Measurements from ENCODE around the gene NAGPA.
"Not testable (repeated sequence)": the region's sequence is repeated elsewhere in the genome, so short reads cannot be mapped to it uniquely, and the experiment has no call there.

NAGPA gene

GRCh38 chr16:5033256-5034166, at the start of gene NAGPA:
Gene NAGPA (minus strand): TSS chr16:5033935. CDS start chr16:5033914, 21 bp downstream.
- DNase-seq (ENCODE audit: low read depth in 3 of 3, low spot score in 1 of 3), result peak; percentile 54 to 69 (median 57)

- not testable (repeated sequence) for DNase-seq (ENCODE audit: low read depth in 3 of 3, low spot score in 1 of 3)
Observed at GRCh38 chr16:5080996-5081395, 47.3 kb upstream of the NAGPA start.

- not testable (repeated sequence) for DNase-seq (ENCODE audit: low read depth in 3 of 3, low spot score in 1 of 3)
Observed at GRCh38 chr16:5080461-5080860, 46.7 kb upstream of the NAGPA start.

GRCh38 chr16:5078626-5079025, 44.9 kb upstream of the NAGPA start:
- no peak for DNase-seq (ENCODE audit: low read depth in 3 of 3, low spot score in 1 of 3)

GRCh38 chr16:5077304-5077703, 43.6 kb upstream of the NAGPA start:
- DNase-seq (ENCODE audit: low read depth in 3 of 3, low spot score in 1 of 3), result no peak

GRCh38 chr16:5075637-5076036, 41.9 kb upstream of the NAGPA start:
- no peak for DNase-seq (ENCODE audit: low read depth in 3 of 3, low spot score in 1 of 3)

- DNase-seq (ENCODE audit: low read depth in 3 of 3, low spot score in 1 of 3), result not testable (repeated sequence)
Observed at GRCh38 chr16:5073771-5074170, 40.0 kb upstream of the NAGPA start.

- DNase-seq (ENCODE audit: low read depth in 3 of 3, low spot score in 1 of 3), result no peak
Observed at GRCh38 chr16:5073279-5073629, 39.5 kb upstream of the NAGPA start.

- no peak for DNase-seq (ENCODE audit: low read depth in 3 of 3, low spot score in 1 of 3)
Observed at GRCh38 chr16:5072334-5073278, 38.9 kb upstream of the NAGPA start.

GRCh38 chr16:5071681-5072333, 38.1 kb upstream of the NAGPA start, which contains the start of gene ALG1:
Gene ALG1 (plus strand): TSS chr16:5071843. CDS start chr16:5071850, 7 bp downstream.
- peak; percentile 70 to 80 (median 78) for DNase-seq (ENCODE audit: low read depth in 3 of 3, low spot score in 1 of 3)

GRCh38 chr16:5071341-5071680, 37.6 kb upstream of the NAGPA start:
- DNase-seq (ENCODE audit: low read depth in 3 of 3, low spot score in 1 of 3), result no peak

GRCh38 chr16:5070431-5071186, 36.9 kb upstream of the NAGPA start:
- DNase-seq (ENCODE audit: low read depth in 3 of 3, low spot score in 1 of 3), result no peak

- DNase-seq (ENCODE audit: low read depth in 3 of 3, low spot score in 1 of 3), result no peak
Observed at GRCh38 chr16:5069854-5070253, 36.1 kb upstream of the NAGPA start.

GRCh38 chr16:5069048-5069447, 35.3 kb upstream of the NAGPA start:
- no peak for DNase-seq (ENCODE audit: low read depth in 3 of 3, low spot score in 1 of 3)

- DNase-seq (ENCODE audit: low read depth in 3 of 3, low spot score in 1 of 3), result no peak
Observed at GRCh38 chr16:5066511-5066910, 32.8 kb upstream of the NAGPA start.

GRCh38 chr16:5065813-5066212, 32.1 kb upstream of the NAGPA start, which contains the start of gene C16orf89:
Gene C16orf89 (minus strand): TSS chr16:5065956. CDS start chr16:5065908, 48 bp downstream.
- DNase-seq (ENCODE audit: low read depth in 3 of 3, low spot score in 1 of 3), result no peak

GRCh38 chr16:5065326-5065725, 31.6 kb upstream of the NAGPA start:
- no peak for DNase-seq (ENCODE audit: low read depth in 3 of 3, low spot score in 1 of 3)

GRCh38 chr16:5064915-5065314, 31.2 kb upstream of the NAGPA start:
- no peak for DNase-seq (ENCODE audit: low read depth in 3 of 3, low spot score in 1 of 3)

- no peak for DNase-seq (ENCODE audit: low read depth in 3 of 3, low spot score in 1 of 3)
Observed at GRCh38 chr16:5062790-5063765, 29.3 kb upstream of the NAGPA start.

All from stimulated activated CD4-positive, alpha-beta T cell treated with anti-CD3 and anti-CD28 coated beads, TNF-alpha, amount 100 ng/mL, for 1 hour (primary cell).